ENCODE data around the gene TIMM22.

TIMM22 gene

DNA sequence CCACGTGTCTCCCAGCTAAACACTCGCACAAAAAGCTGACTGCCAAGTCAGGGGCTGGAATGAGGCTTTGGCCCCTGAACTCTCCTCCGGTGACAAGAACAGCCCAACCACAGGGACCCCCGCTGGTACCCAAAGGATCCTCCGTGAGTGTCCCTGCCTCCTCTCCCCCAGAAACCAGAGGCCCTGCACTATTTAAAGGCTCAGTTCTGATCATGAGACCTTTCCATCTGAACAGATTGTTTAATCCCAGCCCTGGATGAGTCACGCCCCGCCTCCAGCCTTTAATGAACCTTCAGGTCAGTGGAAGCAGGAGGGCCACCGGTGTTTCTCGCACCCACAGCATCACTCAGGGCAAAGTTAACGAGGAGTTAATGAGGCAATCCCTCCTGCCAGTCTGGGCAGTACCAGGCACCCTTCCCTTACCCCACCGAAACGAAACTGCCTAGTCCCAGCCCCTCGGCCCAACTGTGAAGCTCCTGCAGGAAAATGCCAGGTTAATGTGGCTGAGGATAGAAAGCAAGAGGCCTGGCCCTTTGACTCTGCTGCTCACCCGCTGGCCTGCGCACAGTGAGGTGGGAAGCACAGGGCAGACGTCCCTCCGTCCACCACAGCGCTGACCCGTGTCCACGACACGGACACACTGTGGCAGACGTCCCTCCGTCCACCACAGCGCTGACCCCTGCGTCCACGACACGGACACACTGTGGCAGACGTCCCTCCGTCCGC lies 32.4 kb downstream of the TIMM22 start:
- TF ChIP-seq ZFX (IDR thresholded peaks at IDR 0.05), result no peak
- TF ChIP-seq, protein P1, sequence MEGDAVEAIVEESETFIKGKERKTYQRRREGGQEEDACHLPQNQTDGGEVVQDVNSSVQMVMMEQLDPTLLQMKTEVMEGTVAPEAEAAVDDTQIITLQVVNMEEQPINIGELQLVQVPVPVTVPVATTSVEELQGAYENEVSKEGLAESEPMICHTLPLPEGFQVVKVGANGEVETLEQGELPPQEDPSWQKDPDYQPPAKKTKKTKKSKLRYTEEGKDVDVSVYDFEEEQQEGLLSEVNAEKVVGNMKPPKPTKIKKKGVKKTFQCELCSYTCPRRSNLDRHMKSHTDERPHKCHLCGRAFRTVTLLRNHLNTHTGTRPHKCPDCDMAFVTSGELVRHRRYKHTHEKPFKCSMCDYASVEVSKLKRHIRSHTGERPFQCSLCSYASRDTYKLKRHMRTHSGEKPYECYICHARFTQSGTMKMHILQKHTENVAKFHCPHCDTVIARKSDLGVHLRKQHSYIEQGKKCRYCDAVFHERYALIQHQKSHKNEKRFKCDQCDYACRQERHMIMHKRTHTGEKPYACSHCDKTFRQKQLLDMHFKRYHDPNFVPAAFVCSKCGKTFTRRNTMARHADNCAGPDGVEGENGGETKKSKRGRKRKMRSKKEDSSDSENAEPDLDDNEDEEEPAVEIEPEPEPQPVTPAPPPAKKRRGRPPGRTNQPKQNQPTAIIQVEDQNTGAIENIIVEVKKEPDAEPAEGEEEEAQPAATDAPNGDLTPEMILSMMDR (conservative IDR thresholded peaks at IDR 0.05), result no peak
- peak overlapping the region; percentile 78; the same call in 1 of the 2 replicates for H3K27ac ChIP-seq

DNA sequence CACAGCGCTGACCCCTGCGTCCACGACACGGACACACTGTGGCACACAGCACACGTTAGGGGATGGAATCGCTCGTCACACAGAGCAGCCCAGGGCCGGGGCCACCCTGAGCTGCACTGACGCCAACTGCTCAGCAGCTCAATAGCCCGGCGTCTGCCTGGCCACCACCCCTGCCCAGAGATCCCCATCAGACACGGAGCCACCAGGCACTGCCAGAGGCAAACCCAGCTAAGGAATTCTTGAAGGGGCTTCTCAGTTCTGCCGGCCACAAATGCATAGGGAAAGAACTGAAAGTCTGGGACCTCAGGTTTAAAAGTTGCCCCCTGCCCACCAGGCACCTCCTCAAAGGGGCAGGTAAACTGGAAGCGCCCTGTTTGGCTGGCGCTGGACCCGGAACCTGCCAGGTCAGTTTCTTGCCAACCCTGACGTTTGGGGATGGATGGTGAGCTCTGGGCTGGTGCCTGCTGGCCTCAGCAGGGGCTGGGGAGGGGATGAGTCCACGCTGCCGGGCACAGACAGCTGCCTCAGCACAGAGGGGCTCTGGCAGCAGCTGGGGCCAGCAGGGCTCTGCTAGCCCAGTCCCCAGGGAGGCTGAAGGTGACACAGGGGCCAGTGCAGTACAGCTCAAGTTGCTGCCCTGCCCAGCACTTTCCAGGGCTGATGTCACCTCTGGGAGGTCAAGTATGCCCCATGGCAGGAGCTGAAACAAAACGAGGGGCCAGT lies 33.2 kb downstream of the TIMM22 start:
- peak overlapping the region; percentile 78 for H3K27ac ChIP-seq
- no peak for TF ChIP-seq ZFX (IDR thresholded peaks at IDR 0.05)
- TF ChIP-seq, protein P1 (conservative IDR thresholded peaks at IDR 0.05), result no peak

DNA sequence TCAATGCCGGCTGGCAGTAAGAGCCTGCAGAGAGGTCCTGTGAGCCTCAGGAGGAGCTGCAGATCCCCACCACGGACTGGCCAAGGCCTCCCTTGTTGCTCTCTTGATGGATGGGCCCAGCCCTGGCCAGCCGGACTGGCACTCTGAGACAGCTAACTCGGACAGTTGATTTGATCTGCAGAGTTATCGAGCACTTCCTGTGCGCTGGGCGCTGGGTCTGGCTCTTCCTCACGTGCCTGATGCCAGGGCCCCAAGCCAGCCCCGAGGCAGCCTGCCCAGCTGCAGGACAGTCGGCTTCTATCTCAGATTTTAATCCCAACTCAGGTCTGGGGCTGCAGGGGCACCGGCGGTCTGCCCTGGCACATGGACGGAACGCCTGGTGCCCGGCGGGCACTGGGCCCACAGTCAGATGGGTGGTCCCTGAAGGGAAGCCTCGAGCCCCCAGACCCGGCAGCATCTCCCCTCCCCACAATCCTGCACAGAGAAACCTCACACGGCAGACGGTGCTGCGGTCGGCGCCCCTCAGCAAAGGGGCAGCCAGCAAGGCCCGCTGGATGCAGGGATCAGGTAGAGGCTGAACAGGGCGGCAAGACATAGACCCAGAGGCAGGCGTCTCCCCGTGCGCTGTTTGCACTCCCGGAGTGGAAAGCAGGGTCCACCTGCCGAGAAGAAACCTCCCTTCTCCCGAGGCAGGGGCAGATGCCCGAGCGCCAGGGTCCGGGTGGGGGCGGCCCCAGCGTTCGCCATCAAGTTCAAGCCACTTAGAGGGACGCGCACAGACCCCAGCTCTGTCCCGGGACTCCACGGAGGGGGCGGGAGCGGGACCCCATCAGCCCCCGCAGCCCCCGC lies 34.0 kb downstream of the TIMM22 start:
- TF ChIP-seq, protein P1 (conservative IDR thresholded peaks at IDR 0.05), result no peak
- no peak; the same call in 1 of the 2 replicates for TF ChIP-seq ZFX (IDR thresholded peaks at IDR 0.05)
- peak overlapping the region; percentile 78 for H3K27ac ChIP-seq

DNA sequence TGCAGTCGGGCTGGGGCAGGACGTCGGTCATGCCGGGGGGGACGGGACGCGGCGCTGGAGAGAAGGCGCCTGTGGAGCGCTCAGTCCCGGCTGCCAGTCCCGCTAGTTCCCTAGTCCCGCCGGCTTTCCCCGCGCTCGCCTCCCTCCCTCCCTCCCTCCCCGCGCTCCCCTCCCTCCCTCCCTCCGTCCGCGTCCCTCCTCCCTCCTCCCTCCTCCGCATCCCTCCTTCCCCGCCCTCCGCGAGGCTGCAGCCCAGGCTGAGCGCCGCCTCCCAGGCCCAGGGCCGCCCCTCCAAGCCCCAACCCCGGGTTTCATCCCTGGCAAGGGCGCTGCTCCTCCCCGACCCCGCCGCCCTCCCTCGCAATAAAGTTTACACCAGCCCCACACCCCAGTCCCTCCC lies 34.8 kb downstream of the TIMM22 start:
- TF ChIP-seq, protein P1 (conservative IDR thresholded peaks at IDR 0.05), result no peak
- TF ChIP-seq ZFX (IDR thresholded peaks at IDR 0.05), result no peak
- H3K27ac ChIP-seq, result no peak overlapping the region

DNA sequence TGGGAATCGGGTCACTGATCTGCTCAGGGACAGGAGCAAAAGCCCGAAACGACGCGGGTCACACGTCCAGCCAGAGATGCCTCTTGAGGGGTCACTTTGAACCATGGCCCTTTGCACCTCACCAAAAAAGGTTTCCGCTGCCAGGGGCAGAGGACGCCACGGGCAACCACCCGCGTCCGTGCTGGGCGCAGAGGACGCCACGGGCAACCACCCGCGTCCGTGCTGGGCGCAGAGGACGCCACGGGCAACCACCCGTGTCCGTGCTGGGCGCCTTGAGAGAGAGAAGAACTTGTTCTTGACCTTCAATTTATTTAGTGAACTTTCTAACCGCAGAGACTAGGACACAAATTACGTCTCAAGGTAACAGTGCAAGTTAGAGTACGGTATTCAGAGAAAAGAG lies 35.5 kb downstream of the TIMM22 start:
- no peak for TF ChIP-seq ZFX (IDR thresholded peaks at IDR 0.05)
- TF ChIP-seq, protein P1 (conservative IDR thresholded peaks at IDR 0.05), result no peak
- no peak overlapping the region for H3K27ac ChIP-seq

DNA sequence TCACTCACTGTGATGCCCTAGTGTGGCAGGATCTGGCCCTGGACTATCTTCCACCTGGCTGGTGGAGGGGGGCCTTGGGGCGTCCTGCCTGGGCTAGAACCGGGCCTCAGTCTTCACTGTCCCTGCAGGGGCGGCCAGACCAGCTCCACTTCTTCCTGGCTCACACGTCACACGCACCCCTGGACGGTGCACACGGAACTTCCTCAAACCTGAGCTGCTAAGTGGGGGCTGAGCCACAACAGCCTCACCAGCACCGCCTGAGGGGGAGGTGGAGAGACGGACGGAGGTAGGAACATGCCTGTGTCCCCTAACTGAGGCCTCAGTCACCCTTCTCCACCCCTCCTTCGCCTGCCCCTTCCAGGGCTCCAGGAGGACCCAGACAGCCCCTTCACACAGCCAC lies 36.6 kb downstream of the TIMM22 start:
- TF ChIP-seq, protein P1 (conservative IDR thresholded peaks at IDR 0.05), result no peak
- no peak for TF ChIP-seq ZFX (IDR thresholded peaks at IDR 0.05)
- no peak overlapping the region for H3K27ac ChIP-seq

Measured in C4-2B (cell line).